HG02588 (cell line): ENCODE measurements around the gene VPREB1.
"Not testable (repeated sequence)": the region's sequence is repeated elsewhere in the genome, so short reads cannot be mapped to it uniquely, and the experiment has no call there.

Experiments
- ATAC-seq: cut with Tn5 transposase; IDR thresholded peaks from one replicate; pipeline ENCODE4 v1.9.1; 2021; ENCODE audit warnings: mild to moderate bottlenecking, moderate library complexity; ENCODE audit not compliant: unreplicated experiment

Gene VPREB1

GRCh38 chr22:22292656-22293055, 48.1 kb downstream of the VPREB1 start:
- not testable (repeated sequence) for ATAC-seq

GRCh38 chr22:22293436-22293835, 48.9 kb downstream of the VPREB1 start:
- not testable (repeated sequence) for ATAC-seq

- not testable (repeated sequence) for ATAC-seq
Measured at GRCh38 chr22:22294641-22295040, 50.1 kb downstream of the VPREB1 start.
